Colonic mucosa (tissue), 4 donors: ENCODE results near the gene FAM222A. TPM values are rescaled to one million over a fixed set of nuclear protein-coding genes. Genes with fewer than 3 reads are reported as not detected.

Source experiments
- DNase-seq: peaks from one replicate; pipeline ENCODE4 v3.0.0-alpha.2; 2020
- H3K27ac ChIP-seq: fragments of 200-600 bp; one replicate; pipeline ENCODE4 v1.8.0; 2021
- H3K27me3 ChIP-seq: fragments of 200-600 bp; one replicate; pipeline ENCODE4 v1.8.0; 2021
- H3K36me3 ChIP-seq: fragments of 200-600 bp; one replicate; pipeline ENCODE4 v1.8.0; 2021
- H3K4me1 ChIP-seq: fragments of 200-600 bp; one replicate; pipeline ENCODE4 v1.8.0; 2021; ENCODE audit warnings: mild to moderate bottlenecking
- H3K4me3 ChIP-seq: fragments of 200-600 bp; one replicate; pipeline ENCODE4 v1.8.0; 2021
- H3K9ac ChIP-seq, 2 donors: one replicate each; pipeline ENCODE4 v1.7.0; 2013; ENCODE audit warnings: control low read depth in 2 of 2, low read depth in 2 of 2, low read length in 2 of 2
- H3K9me3 ChIP-seq: fragments of 200-600 bp; one replicate; pipeline ENCODE4 v1.8.0; 2021
- intact Hi-C: fragments of 100-400 bp; cut with DNase I; formaldehyde crosslinking; loops from one replicate; pipeline ENCODE4 v1.14.1; 2022
- total RNA-seq, 2 donors: library from RNA; stranded (reverse); fragmentation: NEBNext Ultra II Directional in 1 of 2; extraction: Animal tissue kit (Norgen Biotek cat#: 25700) in 1 of 2; gene quantifications; one replicate each; pipeline ENCODE4 v1.2.1, GENCODE V29; 2021
- TF ChIP-seq, protein P1 (sequence below): fragments of 200-600 bp; IDR thresholded peaks from one replicate; pipeline ENCODE4 v1.8.0; 2022; ENCODE audit warnings: antibody characterized with exemption, mild to moderate bottlenecking
- donor health status: healthy.
- donor health status: DM: no; HTN: no; CAD: no.
- donor health status: DM: no; HTN: no; CAD: no.

The FAM222A gene
- total RNA-seq, 2 donors from 2014 or later: 3.9 to 5.5 TPM

GRCh38 chr12:109673379-109673778, 40.2 kb upstream of the FAM222A start:
- no peaks in the 10 kb centered on the region for H3K36me3 ChIP-seq
- H3K4me1 ChIP-seq: no peaks in the 10 kb centered on the region
- H3K27ac ChIP-seq: no peak overlapping the region
- H3K27me3 ChIP-seq: no peaks in the 10 kb centered on the region
- no peaks in the 10 kb centered on the region for H3K9me3 ChIP-seq
- TF ChIP-seq, protein P1, sequence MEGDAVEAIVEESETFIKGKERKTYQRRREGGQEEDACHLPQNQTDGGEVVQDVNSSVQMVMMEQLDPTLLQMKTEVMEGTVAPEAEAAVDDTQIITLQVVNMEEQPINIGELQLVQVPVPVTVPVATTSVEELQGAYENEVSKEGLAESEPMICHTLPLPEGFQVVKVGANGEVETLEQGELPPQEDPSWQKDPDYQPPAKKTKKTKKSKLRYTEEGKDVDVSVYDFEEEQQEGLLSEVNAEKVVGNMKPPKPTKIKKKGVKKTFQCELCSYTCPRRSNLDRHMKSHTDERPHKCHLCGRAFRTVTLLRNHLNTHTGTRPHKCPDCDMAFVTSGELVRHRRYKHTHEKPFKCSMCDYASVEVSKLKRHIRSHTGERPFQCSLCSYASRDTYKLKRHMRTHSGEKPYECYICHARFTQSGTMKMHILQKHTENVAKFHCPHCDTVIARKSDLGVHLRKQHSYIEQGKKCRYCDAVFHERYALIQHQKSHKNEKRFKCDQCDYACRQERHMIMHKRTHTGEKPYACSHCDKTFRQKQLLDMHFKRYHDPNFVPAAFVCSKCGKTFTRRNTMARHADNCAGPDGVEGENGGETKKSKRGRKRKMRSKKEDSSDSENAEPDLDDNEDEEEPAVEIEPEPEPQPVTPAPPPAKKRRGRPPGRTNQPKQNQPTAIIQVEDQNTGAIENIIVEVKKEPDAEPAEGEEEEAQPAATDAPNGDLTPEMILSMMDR: no peak
- no peak overlapping the region for H3K4me3 ChIP-seq
- intact Hi-C loops: no loop called here
- DNase-seq: no peak
- H3K9ac ChIP-seq: no peak overlapping the region

DNA sequence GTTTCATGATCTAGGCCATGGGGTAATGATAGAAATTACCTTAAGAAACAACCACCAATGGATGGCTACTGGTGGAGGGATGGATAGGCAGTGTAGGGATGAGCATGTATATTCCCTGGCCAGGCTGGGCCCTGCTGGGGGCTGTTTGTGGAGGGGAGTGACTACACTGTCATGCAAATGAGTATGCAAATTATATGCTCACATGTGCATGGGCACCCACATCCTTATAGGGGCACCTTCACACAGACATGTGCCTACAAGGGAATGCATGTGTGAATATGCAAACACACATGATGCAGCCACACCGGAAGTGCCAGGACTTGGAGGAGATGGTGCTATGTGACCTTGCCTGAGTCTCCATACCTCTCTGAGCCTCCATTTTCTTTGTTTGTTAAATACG, 39.7 kb upstream of the FAM222A start:
- Histone ChIP-seq H3K36me3 (no peaks in the 10 kb centered on the region), H3K4me1 (no peaks in the 10 kb centered on the region), H3K9me3 (no peaks in the 10 kb centered on the region), H3K4me3 (no peak overlapping the region), H3K27me3 (no peaks in the 10 kb centered on the region), H3K9ac (no peak overlapping the region), H3K27ac (no peak overlapping the region)
- TF ChIP-seq, protein P1: no peak
- DNase-seq: no peak
- intact Hi-C loops: no loop called here

DNA sequence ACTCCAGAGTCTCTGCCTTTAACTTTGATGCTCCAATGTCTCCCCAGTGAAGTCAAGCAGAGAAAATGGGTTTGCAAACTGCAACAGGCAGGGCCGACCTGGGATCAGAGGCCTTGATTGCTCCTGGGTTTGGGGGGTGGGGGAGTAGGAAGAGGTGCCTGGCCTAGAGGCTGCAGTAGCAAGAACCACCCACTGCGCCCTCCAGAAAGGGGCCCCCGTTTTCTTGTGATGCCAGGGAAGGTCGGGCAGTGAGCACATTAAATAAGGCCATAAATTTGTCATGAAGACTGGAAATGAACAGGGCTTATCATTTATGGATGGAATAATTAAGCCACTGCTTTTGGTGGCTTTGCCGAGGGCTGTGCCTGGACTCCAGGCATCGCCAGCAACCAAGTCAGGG, 38.2 kb upstream of the FAM222A start:
- no peak for DNase-seq

GRCh38 chr12:109677279-109677691, 36.3 kb upstream of the FAM222A start:
- intact Hi-C loops: no loop called here
- no peaks in the 10 kb centered on the region for H3K9me3 ChIP-seq

More for the DNA sequence above, 38.2 kb upstream of the FAM222A start:
- Histone ChIP-seq H3K4me1 (no peaks in the 10 kb centered on the region), H3K36me3 (no peaks in the 10 kb centered on the region), H3K9ac (no peak overlapping the region), H3K27me3 (no peaks in the 10 kb centered on the region), H3K9me3 (no peaks in the 10 kb centered on the region), H3K27ac (no peak overlapping the region), H3K4me3 (no peak overlapping the region)
- intact Hi-C loops: no loop called here
- TF ChIP-seq, protein P1: no peak

GRCh38 chr12:109678719-109679118, 34.9 kb upstream of the FAM222A start:
- no peak overlapping the region for H3K4me3 ChIP-seq
- no peaks in the 10 kb centered on the region for H3K27me3 ChIP-seq
- TF ChIP-seq, protein P1: no peak
- no peaks in the 10 kb centered on the region for H3K9me3 ChIP-seq
- DNase-seq: no peak
- H3K4me1 ChIP-seq: no peaks in the 10 kb centered on the region
- intact Hi-C loops: no loop called here
- H3K27ac ChIP-seq: no peak overlapping the region
- H3K36me3 ChIP-seq: no peaks in the 10 kb centered on the region
- no peak overlapping the region for H3K9ac ChIP-seq

More at GRCh38 chr12:109677279-109677691, 36.3 kb upstream of the FAM222A start:
- H3K27me3 ChIP-seq: no peaks in the 10 kb centered on the region
- DNase-seq: no peak
- no peak overlapping the region for H3K9ac ChIP-seq
- H3K4me1 ChIP-seq: no peaks in the 10 kb centered on the region
- no peaks in the 10 kb centered on the region for H3K36me3 ChIP-seq
- TF ChIP-seq, protein P1: no peak
- no peak overlapping the region for H3K4me3 ChIP-seq
- H3K27ac ChIP-seq: no peak overlapping the region
